Measurements from ENCODE around the gene PRODH2.

- TF ChIP-seq CTCF (conservative IDR thresholded peaks at IDR 0.05) (no peak), ZFX (IDR thresholded peaks at IDR 0.05) (no peak)
Observed at GRCh38 chr19:35755131-35755549, 57.5 kb downstream of the PRODH2 start.

Measured in C4-2B (cell line).